Suppressor macrophage (primary cell): ENCODE measurements around the gene PCDHGB3.
"Not testable (repeated sequence)": the region's sequence is repeated elsewhere in the genome, so short reads cannot be mapped to it uniquely, and the experiment has no call there.

Experiments
- DNase-seq, 4 experiments: peaks; one replicate each; pipeline ENCODE4 v3.0.0-alpha.2; 2020 to 2022

Gene PCDHGB3

GRCh38 chr5:141393267-141393666, 23.2 kb downstream of the PCDHGB3 start:
- no peak for DNase-seq

GRCh38 chr5:141394401-141395187, 24.6 kb downstream of the PCDHGB3 start:
- DNase-seq: not testable (repeated sequence)

GRCh38 chr5:141397756-141398551, 27.9 kb downstream of the PCDHGB3 start, which contains the start of gene PCDHGB5:
Gene PCDHGB5 (plus strand): TSS chr5:141397947. CDS start chr5:141398128, 181 bp downstream.
- peak; percentile 51 to 81 (median 66) for DNase-seq

- no peak for DNase-seq
These were observed 28.6 kb downstream of the PCDHGB3 start for GRCh38 chr5:141398608-141399007.

GRCh38 chr5:141399555-141400258, 29.7 kb downstream of the PCDHGB3 start:
- DNase-seq: no peak

DNA sequence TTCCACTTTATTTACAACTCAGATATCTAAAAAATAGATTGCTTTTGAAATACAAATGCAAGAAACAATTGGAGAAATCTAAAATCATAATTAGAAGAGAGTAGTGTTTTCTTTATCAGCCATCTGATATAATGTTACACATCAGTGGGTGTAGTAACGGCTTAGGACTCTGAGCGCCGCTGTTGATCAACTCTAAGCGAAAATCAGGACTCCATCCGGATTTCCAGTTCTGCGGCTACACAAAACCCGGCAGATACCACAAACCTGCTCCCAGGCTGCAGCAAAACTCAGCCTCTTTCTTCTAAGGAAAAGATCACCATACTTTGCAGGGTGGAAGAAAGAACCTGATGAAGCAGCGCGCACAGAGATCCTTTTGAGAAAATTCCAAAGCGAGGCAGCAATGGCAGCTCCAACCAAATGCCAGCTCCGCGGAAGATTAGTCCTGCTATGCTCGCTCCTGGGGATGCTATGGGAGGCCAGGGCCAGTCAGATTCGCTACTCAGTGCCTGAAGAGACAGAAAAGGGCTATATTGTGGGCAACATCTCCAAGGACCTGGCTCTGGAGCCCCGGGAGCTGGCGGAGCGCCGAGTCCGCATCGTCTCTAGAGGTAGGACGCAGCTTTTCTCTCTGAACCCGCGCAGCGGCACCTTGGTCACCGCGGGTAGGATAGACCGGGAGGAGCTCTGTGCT, 32.7 kb downstream of the PCDHGB3 start, which contains the start of gene PCDHGA9:
Gene PCDHGA9 (plus strand): TSS at position 226 of the 691 bp plus-strand sequence. CDS start 175 bp downstream, at position 401.
- peak; percentile 15 to 52 (median 44) for DNase-seq

GRCh38 chr5:141403387-141403786, 33.3 kb downstream of the PCDHGB3 start:
- DNase-seq: no peak

- peak; percentile 43 to 81 (median 62) for DNase-seq
These were observed 37.9 kb downstream of the PCDHGB3 start, which contains the start of gene PCDHGB6 for GRCh38 chr5:141407790-141408505. Gene PCDHGB6 (plus strand): TSS chr5:141408021. CDS start chr5:141408203, 182 bp downstream.

- no peak for DNase-seq
These were observed 39.7 kb downstream of the PCDHGB3 start for GRCh38 chr5:141409598-141410306.

DNA sequence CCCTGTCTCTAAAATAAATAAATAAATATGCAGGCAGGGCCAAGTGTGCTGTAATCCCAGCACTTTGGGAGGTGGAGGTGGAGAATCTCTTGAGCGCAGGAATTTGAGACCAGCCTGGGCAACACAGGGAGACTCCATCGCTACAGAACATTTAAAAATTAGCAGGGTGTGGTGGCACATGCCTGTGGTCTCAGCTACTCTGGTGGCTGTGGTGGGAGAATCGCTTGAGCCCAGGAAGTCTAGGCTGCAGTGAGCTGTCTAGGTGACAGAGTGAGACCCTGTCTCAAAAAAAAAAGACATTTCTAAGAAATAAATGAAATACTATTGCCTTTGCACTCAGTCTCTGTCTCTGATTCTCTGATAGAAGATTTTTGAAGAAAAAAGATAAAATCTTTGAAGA, 41.5 kb downstream of the PCDHGB3 start:
- DNase-seq: no peak

DNA sequence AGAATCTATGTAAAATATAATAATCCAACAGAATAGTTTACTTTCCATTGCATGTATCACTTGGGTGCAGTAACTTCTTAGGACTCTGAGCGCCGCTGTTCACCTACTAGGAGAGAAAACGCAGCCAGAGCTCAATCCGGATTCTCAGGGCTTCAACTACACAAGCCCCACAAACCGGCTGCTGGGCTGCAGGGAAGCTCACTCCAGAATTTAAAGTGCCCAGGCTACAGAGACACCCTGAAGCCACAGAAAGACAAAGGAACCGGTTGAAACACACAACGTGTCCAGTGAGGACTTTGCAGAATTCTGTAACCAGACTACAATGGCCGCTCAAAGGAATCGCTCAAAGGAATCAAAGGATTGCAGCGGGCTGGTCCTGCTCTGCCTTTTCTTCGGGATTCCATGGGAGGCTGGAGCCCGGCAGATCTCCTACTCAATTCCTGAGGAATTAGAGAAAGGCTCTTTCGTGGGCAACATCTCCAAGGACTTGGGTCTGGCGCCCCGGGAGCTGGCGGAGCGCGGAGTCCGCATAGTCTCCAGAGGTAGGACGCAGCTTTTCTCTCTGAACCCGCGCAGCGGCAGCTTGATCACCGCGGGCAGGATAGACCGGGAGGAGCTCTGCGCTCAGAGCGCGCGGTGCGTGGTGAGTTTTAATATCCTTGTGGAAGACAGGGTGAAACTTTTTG, 43.0 kb downstream of the PCDHGB3 start, which contains the start of gene PCDHGA10:
Gene PCDHGA10 (plus strand): TSS at position 134 of the 686 bp plus-strand sequence. CDS start 189 bp downstream, at position 323.
- DNase-seq: peak; percentile 67 to 83 (median 77)

DNA sequence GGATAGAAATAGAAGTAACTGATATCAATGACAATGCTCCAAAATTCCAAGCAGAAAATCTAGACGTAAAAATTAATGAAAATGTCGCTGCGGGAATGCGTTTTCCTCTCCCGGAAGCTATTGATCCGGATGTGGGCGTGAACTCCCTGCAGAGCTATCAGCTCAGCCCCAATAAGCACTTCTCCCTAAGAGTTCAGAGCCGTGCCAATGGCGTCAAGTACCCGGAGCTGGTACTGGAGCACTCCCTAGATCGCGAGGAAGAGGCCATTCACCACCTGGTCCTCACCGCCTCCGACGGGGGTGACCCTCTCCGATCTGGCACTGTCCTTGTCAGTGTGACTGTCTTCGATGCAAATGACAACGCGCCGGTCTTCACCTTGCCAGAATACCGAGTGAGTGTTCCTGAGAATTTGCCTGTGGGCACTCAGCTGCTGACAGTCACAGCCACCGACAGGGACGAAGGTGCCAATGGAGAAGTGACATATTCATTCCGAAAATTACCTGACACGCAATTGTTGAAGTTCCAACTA, 43.6 kb downstream of the PCDHGB3 start:
- DNase-seq: no peak

DNA sequence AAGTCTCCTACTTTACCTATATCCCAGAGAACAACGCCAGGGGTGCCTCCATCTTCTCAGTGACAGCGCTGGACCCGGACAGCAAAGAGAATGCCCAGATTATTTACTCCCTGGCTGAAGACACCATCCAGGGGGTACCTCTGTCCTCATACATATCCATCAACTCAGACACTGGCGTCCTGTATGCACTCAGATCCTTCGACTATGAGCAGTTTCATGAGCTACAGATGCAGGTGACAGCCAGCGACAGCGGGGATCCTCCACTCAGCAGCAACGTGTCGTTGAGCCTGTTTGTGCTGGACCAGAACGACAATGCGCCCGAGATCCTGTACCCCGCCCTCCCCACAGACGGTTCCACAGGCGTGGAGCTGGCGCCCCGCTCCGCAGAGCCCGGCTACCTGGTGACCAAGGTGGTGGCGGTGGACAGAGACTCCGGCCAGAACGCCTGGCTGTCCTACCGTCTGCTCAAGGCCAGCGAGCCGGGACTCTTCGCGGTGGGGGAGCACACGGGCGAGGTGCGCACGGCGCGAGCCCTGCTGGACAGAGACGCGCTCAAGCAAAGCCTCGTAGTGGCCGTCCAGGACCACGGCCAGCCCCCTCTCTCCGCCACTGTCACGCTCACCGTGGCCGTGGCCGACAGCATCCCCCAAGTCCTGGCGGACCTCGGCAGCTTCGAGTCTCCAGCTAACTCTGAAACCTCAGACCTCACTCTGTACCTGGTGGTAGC, 44.7 kb downstream of the PCDHGB3 start:
- not testable (repeated sequence) for DNase-seq

GRCh38 chr5:141415275-141415618, 45.2 kb downstream of the PCDHGB3 start:
- not testable (repeated sequence) for DNase-seq

DNA sequence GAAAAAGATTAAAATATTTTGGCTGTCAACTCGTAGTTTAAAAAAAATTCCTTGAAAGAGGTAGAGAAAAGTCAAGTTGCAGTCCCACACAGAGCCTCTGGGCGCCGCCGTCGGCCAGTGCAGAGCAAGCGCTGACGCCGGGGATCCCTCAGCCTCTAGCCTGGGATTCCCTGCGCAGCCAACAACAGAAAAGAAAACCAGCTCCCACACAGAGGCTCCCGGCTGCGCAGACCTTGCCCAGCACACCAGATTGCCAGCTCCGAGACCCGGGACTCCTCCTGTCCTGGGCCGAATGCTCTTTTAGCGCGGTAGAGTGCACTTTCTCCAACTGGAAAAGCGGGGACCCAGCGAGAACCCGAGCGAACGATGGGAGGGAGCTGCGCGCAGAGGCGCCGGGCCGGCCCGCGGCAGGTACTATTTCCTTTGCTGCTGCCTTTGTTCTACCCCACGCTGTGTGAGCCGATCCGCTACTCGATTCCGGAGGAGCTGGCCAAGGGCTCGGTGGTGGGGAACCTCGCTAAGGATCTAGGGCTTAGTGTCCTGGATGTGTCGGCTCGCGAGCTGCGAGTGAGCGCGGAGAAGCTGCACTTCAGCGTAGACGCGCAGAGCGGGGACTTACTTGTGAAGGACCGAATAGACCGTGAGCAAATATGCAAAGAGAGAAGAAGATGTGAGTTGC, 47.6 kb downstream of the PCDHGB3 start, which contains the start of gene PCDHGB7:
Gene PCDHGB7 (plus strand): TSS at position 184 of the 679 bp plus-strand sequence. CDS start 183 bp downstream, at position 367.
- DNase-seq: peak; percentile 83 to 93 (median 88)

DNA sequence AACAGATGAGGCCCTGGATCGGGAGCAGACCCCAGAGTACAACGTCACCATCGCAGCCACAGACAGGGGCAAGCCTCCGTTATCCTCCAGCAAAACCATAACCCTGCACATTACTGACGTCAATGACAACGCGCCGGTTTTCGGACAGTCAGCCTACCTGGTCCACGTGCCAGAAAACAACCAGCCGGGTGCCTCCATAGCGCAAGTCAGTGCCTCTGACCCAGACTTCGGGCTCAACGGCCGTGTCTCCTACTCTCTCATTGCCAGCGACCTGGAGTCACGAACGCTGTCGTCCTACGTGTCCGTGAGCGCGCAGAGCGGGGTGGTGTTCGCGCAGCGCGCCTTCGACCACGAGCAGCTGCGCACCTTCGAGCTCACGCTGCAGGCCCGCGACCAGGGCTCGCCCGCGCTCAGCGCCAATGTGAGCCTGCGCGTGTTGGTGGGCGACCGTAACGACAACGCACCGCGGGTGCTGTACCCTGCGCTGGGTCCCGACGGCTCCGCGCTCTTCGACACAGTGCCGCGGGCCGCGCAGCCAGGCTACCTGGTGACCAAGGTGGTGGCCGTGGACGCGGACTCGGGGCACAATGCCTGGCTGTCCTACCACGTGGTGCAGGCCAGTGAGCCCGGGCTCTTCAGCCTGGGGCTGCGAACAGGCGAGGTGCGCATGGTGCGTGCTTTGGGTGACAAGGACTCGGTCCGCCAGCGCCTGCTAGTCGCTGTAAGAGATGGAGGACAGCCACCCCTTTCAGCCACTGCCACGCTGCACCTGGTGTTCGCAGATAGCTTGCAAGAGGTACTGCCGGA, 49.2 kb downstream of the PCDHGB3 start:
- no peak for DNase-seq

GRCh38 chr5:141420855-141421488, 50.9 kb downstream of the PCDHGB3 start, which contains the start of gene PCDHGA11:
Gene PCDHGA11 (plus strand): TSS chr5:141421051. CDS start chr5:141421228, 177 bp downstream.
- peak; percentile 79 to 87 (median 86) for DNase-seq
